K562 (cell line): ENCODE results near the gene AQP9. TPM values are rescaled to one million over a fixed set of nuclear protein-coding genes. Genes with fewer than 3 reads are reported as not detected.

Experiments
- ARID3A ChIP-seq: IDR thresholded peaks from 2 replicates; pipeline ENCODE4 v1.6.1; 2012; ENCODE audit warnings: low read depth, low read length, improper control_type of control experiment, borderline replicate concordance
- ATF1 ChIP-seq, 2 experiments: fragments of 450-650 bp in 1 of 2; IDR thresholded peaks; 2 replicates each; pipeline ENCODE4 v1.6.1; 2016; ENCODE audit warnings: missing compliant biosample characterization in 1 of 2, missing genetic modification characterization in 1 of 2
- FOSL1 ChIP-seq: fragments of 200-800 bp; sonication (Bioruptor generic); conservative IDR thresholded peaks from 2 replicates; pipeline ENCODE4 v1.6.1; 2016; ENCODE audit warnings: missing genetic modification characterization, missing compliant biosample characterization
- GTF2A2 ChIP-seq: IDR thresholded peaks from 2 replicates; pipeline ENCODE4 v1.6.1; 2016; ENCODE audit warnings: mild to moderate bottlenecking, missing genetic modification characterization, missing compliant biosample characterization
- IRF2 ChIP-seq: sonication (generic); formaldehyde crosslinking; IDR thresholded peaks from 2 replicates; pipeline ENCODE4 v1.8.1; 2022; ENCODE audit warnings: mild to moderate bottlenecking, missing genetic modification reagents
- KDM4B ChIP-seq, 2 experiments: fragments of 450-650 bp in 1 of 2; sonication (generic) in 1 of 2; IDR thresholded peaks; 2 replicates each; pipeline ENCODE4 v1.6.1; 2016 to 2017; ENCODE audit warnings: borderline replicate concordance in 2 of 2, antibody characterized with exemption in 1 of 2, low read depth in 1 of 2, mild to moderate bottlenecking in 1 of 2
- KLF16 ChIP-seq: IDR thresholded peaks from 2 replicates; pipeline ENCODE4 v1.6.1; 2016; ENCODE audit warnings: antibody characterized with exemption
- MAX ChIP-seq: sonication (generic); formaldehyde crosslinking; IDR thresholded peaks from 2 replicates; pipeline ENCODE4 v1.9.0; 2022; ENCODE audit warnings: mild to moderate bottlenecking, missing genetic modification reagents
- MTA2 ChIP-seq: fragments of 450-650 bp; IDR thresholded peaks from 2 replicates; pipeline ENCODE4 v1.6.1; 2016; ENCODE audit warnings: low read depth
- MYNN ChIP-seq, 2 experiments: sonication (generic); formaldehyde crosslinking in 1 of 2; IDR thresholded peaks; 2 replicates each; pipeline versions ENCODE4 v1.5.0 to v1.6.1; 2016 to 2020; ENCODE audit warnings: antibody characterized with exemption in 1 of 2, missing genetic modification reagents in 1 of 2
- NCOA1 ChIP-seq: fragments of 450-650 bp; IDR thresholded peaks from 2 replicates; pipeline ENCODE4 v1.6.1; 2016; ENCODE audit warnings: low read depth
- NCOR1 ChIP-seq: fragments of 450-650 bp; IDR thresholded peaks from 2 replicates; pipeline ENCODE4 v1.6.1; 2016; ENCODE audit warnings: mild to moderate bottlenecking, moderate library complexity
- RBFOX2 ChIP-seq: fragments of 200-400 bp; formaldehyde crosslinking; IDR thresholded peaks from 2 replicates; pipeline ENCODE4 v1.6.1; 2017; ENCODE audit warnings: low read depth, mild to moderate bottlenecking, low read length, moderate library complexity
- RFX1 ChIP-seq: fragments of 450-650 bp; IDR thresholded peaks from 2 replicates; pipeline ENCODE4 v1.6.1; 2016; ENCODE audit warnings: mild to moderate bottlenecking, moderate library complexity
- RNF2 ChIP-seq: sonication (generic); IDR thresholded peaks from 2 replicates; pipeline ENCODE4 v1.6.1; 2016
- SMARCE1 ChIP-seq: fragments of 450-650 bp; IDR thresholded peaks from 2 replicates; pipeline ENCODE4 v1.7.1; 2016; ENCODE audit warnings: mild to moderate bottlenecking
- SOX6 ChIP-seq: fragments of 450-650 bp; IDR thresholded peaks from 2 replicates; pipeline ENCODE4 v1.6.1; 2014; ENCODE audit warnings: mild to moderate bottlenecking
- STAG1 ChIP-seq: sonication (generic); formaldehyde crosslinking; IDR thresholded peaks from 2 replicates; pipeline ENCODE4 v1.5.0; 2020; ENCODE audit warnings: missing genetic modification reagents, borderline replicate concordance
- TAF1 ChIP-seq: IDR thresholded peaks from 2 replicates; pipeline ENCODE4 v1.6.1; 2011; ENCODE audit warnings: mild to moderate bottlenecking, low read length, moderate library complexity; ENCODE audit not compliant: insufficient read depth, control insufficient read depth, severe bottlenecking; ENCODE audit errors: extremely low read depth
- ZEB2 ChIP-seq: fragments of 450-650 bp; IDR thresholded peaks from 2 replicates; pipeline ENCODE4 v1.6.1; 2016
- ZFP91 ChIP-seq: sonication (generic); formaldehyde crosslinking; IDR thresholded peaks from 2 replicates; pipeline ENCODE4 v1.8.0; 2022; ENCODE audit warnings: mild to moderate bottlenecking, missing genetic modification reagents
- ZNF239 ChIP-seq: fragments of 250-450 bp; sonication (Bioruptor Pico); IDR thresholded peaks from 2 replicates; pipeline ENCODE4 v1.4.0; 2020; ENCODE audit warnings: mild to moderate bottlenecking
- polyA plus RNA-seq, 8 experiments: library from polyadenylated mRNA; depleted of rRNA in 4 of 8; stranded (reverse) in 5 of 8; unstranded in 3 of 8; fragments of >200 nt; fragmentation: Nextera tagmentation in 2 of 8; fragmentation: Illumina TruSeq in 1 of 8; extraction: Ambion mirVana in 2 of 8; extraction: Trizol in 1 of 8; gene quantifications; 2 replicates each; pipeline versions ENCODE4 v1.2.1 to v1.2.3, GENCODE V29; 2011 to 2014; ENCODE audit warnings: inconsistent platforms in 1 of 8, missing spikeins in 1 of 8
- total RNA-seq, 7 experiments: library from RNA; depleted of rRNA in 6 of 7; stranded (reverse); fragments of >200 nt in 6 of 7; fragmentation: Illumina TruSeq in 2 of 7; extraction: Trizol in 2 of 7; gene quantifications; 2 replicates each; pipeline versions ENCODE4 v1.2.1 to v1.2.3, GENCODE V29; 2011 to 2021; ENCODE audit warnings: low replicate concordance in 1 of 7

Gene AQP9
- total and polyA plus RNA-seq, 9 of the 15 experiments (the other 6 are each of a cell fraction or from before 2014, with no cell fraction given) = 0.04 to 0.33 (median 0.07) TPM; not detected in 4

- TF ChIP-seq ARID3A (0 out of 2 replicates have a peak, but pooled peaks have one; percentile 26), KDM4B (IDR thresholded peaks at IDR 0.05; ENCODE audit: borderline replicate concordance in 2 of 2, low read depth in 1 of 2) (no peak), ZFP91 (CRISPR knock-in tag) (no peak), RBFOX2 (no peak), KLF16 (peak; percentile 23; the same call in 1 of the 2 replicates), MTA2 (peak; percentile 53; the same call in 1 of the 2 replicates), TAF1 (no peak), ZEB2 (no peak), RFX1 (no peak), MAX (CRISPR knock-in tag) (no peak), STAG1 (CRISPR knock-in tag) (no peak), FOSL1 (0 out of 2 replicates have a peak, but pooled peaks have one; percentile 34), SMARCE1 (peak; percentile 45; the same call in 1 of the 2 replicates), NCOA1 (no peak), RNF2 (no peak), GTF2A2 (tag) (no peak), NCOR1 (peak; percentile 52), IRF2 (no peak), ZNF239 (no peak), MYNN (IDR thresholded peaks at IDR 0.05) (no peak), MYNN (CRISPR knock-in tag; IDR thresholded peaks at IDR 0.05) (no peak), ATF1 (CRISPR knock-in tag; IDR thresholded peaks at IDR 0.05) (no peak), ATF1 (tag; IDR thresholded peaks at IDR 0.05) (no peak), SOX6 (peak; percentile 62; the same call in 1 of the 2 replicates)
Measured at GRCh38 chr15:58167095-58167691, 29.0 kb downstream of the AQP9 start (continued).
